Type B pancreatic cell (in vitro differentiated cells): ENCODE results near the gene TCEANC. TPM values are rescaled to one million over a fixed set of nuclear protein-coding genes. Genes with fewer than 3 reads are reported as not detected.

Experiments
- DNase-seq: peaks from one replicate; pipeline ENCODE4 v3.0.0; 2021; ENCODE audit warnings: mixed read lengths; ENCODE audit not compliant: unreplicated experiment; ENCODE audit errors: extremely low spot score
- H3K27ac Mint-ChIP-seq: 2 replicates; pipeline ENCODE4 v1.8.0; 2021; ENCODE audit warnings: mild to moderate bottlenecking, mixed read lengths
- H3K27me3 Mint-ChIP-seq: 2 replicates; pipeline ENCODE4 v1.8.0; 2021; ENCODE audit warnings: mixed read lengths
- H3K36me3 Mint-ChIP-seq: 2 replicates; pipeline ENCODE4 v1.8.0; 2021; ENCODE audit warnings: mixed read lengths
- H3K4me1 Mint-ChIP-seq: one replicate; pipeline ENCODE4 v1.8.0; 2021; ENCODE audit warnings: mixed read lengths; ENCODE audit not compliant: unreplicated experiment
- H3K4me3 Mint-ChIP-seq: 2 replicates; pipeline ENCODE4 v1.8.0; 2021; ENCODE audit warnings: mild to moderate bottlenecking, mixed read lengths
- H3K9me3 Mint-ChIP-seq: 2 replicates; pipeline ENCODE4 v1.8.0; 2021; ENCODE audit warnings: mixed read lengths
- total RNA-seq: library from RNA; stranded (reverse); gene quantifications from 2 replicates; pipeline ENCODE4 v1.2.1, GENCODE V29; 2021; ENCODE audit warnings: low replicate concordance
- TF ChIP-seq, protein P1 (sequence below): fragments of 200-600 bp; sonication (generic); conservative IDR thresholded peaks from 2 replicates; pipeline ENCODE4 v1.5.0; 2021; ENCODE audit warnings: antibody characterized with exemption, mild to moderate bottlenecking

The TCEANC gene
- total RNA-seq, 1 donor from 2014 or later = 4.6 TPM

DNA sequence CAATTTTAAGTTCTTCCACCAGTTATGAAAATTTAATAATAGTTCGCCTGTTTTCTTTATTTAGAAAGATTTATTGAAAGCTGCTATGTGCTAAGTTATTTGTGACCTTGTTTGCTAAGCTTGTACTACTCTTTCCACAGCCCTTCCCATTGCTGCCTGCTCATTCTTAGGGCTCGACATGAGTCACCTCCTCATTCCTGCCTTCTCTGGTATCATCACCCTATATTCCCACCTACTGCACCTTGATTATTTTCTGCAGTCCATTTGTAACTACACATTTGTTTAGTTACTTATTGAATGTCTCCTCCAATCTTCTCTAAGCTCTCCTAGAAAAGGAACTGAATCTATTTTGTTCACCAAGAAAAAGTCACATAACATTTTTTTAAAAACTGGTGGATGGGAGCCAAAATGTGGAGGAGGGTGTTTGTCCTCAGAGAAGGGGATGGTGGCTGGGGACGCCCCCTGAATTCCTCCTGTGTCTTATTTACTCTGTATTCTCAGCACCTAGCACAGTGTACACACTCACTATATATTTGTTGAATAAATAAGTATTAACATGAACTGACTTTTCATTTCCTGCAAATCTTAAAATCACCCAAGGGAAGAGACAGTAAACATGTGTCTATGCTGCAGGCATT lies 32.3 kb downstream of the TCEANC start:
- DNase-seq = no peak
- Mint-ChIP-seq H3K27ac (no peak overlapping the region), H3K4me1 (no peaks in the 10 kb centered on the region), H3K4me3 (no peak overlapping the region), H3K36me3 (no peaks in the 10 kb centered on the region), H3K9me3 (no peaks in the 10 kb centered on the region), H3K27me3 (no peaks in the 10 kb centered on the region)
- TF ChIP-seq, protein P1, sequence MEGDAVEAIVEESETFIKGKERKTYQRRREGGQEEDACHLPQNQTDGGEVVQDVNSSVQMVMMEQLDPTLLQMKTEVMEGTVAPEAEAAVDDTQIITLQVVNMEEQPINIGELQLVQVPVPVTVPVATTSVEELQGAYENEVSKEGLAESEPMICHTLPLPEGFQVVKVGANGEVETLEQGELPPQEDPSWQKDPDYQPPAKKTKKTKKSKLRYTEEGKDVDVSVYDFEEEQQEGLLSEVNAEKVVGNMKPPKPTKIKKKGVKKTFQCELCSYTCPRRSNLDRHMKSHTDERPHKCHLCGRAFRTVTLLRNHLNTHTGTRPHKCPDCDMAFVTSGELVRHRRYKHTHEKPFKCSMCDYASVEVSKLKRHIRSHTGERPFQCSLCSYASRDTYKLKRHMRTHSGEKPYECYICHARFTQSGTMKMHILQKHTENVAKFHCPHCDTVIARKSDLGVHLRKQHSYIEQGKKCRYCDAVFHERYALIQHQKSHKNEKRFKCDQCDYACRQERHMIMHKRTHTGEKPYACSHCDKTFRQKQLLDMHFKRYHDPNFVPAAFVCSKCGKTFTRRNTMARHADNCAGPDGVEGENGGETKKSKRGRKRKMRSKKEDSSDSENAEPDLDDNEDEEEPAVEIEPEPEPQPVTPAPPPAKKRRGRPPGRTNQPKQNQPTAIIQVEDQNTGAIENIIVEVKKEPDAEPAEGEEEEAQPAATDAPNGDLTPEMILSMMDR = no peak

GRCh38 chrX:13687203-13687602 lies 34.3 kb downstream of the TCEANC start:
- Mint-ChIP-seq H3K4me1 (peaks cover 5% of the 10 kb centered on the region), H3K36me3 (no peaks in the 10 kb centered on the region), H3K27me3 (no peaks in the 10 kb centered on the region), H3K4me3 (no peak overlapping the region), H3K27ac (no peak overlapping the region), H3K9me3 (no peaks in the 10 kb centered on the region)
- DNase-seq = no peak
- TF ChIP-seq, protein P1 = no peak

- DNase-seq = no peak
- Mint-ChIP-seq H3K4me3 (peak overlapping the region; percentile 86), H3K27ac (peak overlapping the region; percentile 77), H3K9me3 (no peaks in the 10 kb centered on the region), H3K27me3 (no peaks in the 10 kb centered on the region), H3K4me1 (peaks cover 18% of the 10 kb centered on the region), H3K36me3 (no peaks in the 10 kb centered on the region)
- TF ChIP-seq, protein P1 = no peak
Measured at GRCh38 chrX:13688384-13688957, 35.5 kb downstream of the TCEANC start.

DNA sequence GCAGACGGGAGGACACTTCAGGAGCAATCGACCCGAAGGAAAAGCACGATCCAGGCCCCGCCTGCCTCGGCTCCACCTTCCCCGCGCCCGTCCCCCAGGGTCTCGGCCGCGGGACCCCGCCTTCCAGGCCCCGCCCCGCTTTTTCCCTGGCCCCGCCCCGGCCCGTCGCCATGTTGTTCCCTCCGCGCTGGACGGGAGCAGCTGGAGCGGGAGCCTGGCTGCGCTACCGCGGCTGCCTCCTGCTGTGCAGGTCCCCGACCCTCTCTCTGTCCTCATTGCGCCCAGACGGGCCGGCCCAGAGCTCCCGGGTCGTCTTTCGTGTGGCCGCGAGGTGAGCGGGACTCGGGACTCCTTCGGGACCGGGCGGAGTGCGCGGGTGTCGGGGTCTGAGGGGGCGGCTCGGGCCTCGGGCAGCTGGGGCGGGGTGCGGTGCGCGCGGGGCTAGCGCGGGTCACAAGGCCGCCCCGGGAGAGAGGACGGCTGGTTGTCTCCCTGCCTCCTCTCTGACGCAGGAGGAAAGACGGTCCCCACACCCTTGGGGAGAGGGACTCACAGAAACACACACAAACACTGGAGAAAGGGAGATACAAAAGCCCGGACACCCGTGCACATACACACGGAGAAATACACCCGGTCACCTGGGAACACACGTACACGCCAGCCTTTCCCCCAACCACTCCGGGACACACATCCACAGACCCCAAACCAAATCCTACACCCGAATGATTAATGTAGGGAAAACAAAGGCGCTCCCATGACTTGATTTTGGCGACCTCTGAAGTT lies 36.2 kb downstream of the TCEANC start, which contains the start of gene RAB9A:
RAB9A (plus strand) TSS at position 171 of the 783 bp plus-strand sequence. CDS start 19,619 bp downstream, outside the sequence.
- peak within 1 kb of the TSS; percentile 77 for H3K27ac Mint-ChIP-seq
- H3K4me3 Mint-ChIP-seq = peak within 1 kb of the TSS; percentile 86
- TF ChIP-seq, protein P1 = no peak
- DNase-seq = peak; percentile 88
- peaks cover 22% of the 10 kb centered on the region for H3K4me1 Mint-ChIP-seq
- no peaks in the 10 kb centered on the region for H3K9me3 Mint-ChIP-seq
- H3K27me3 Mint-ChIP-seq = no peaks in the 10 kb centered on the region
- H3K36me3 Mint-ChIP-seq = no peaks in the 10 kb centered on the region

DNA sequence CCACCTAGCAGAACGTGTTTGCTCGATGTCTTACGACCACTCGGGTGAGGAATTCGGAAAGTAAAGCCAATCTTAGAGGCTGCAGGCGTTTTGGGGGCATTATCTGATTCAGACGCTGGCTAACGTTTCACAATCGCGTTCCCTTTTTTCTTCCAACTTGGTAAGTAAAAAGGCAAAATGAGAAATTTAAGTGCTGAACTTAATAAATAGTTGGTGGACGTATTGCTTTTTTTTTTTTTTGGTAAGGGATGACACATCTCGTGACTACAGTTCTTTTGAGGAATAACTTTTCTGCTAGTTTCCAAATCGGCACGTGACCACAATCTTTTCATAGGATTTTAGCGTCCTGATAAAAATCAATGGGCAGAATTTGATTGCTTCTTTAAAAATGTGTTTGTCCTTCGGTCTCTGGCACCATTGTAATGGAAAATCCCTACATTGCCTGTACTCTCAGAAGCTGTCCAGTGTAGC lies 36.8 kb downstream of the TCEANC start:
- H3K36me3 Mint-ChIP-seq = no peaks in the 10 kb centered on the region
- peak overlapping the region; percentile 86 for H3K4me3 Mint-ChIP-seq
- H3K4me1 Mint-ChIP-seq = peaks cover 22% of the 10 kb centered on the region

More for the DNA sequence above, 36.8 kb downstream of the TCEANC start:
- no peaks in the 10 kb centered on the region for H3K27me3 Mint-ChIP-seq
- H3K9me3 Mint-ChIP-seq = no peaks in the 10 kb centered on the region
- no peak for DNase-seq
- peak overlapping the region; percentile 77 for H3K27ac Mint-ChIP-seq
- TF ChIP-seq, protein P1 = no peak
